SK-MEL-5 (cell line): ENCODE data around the gene SPTBN4. TPM values are rescaled to one million over a fixed set of nuclear protein-coding genes. Genes with fewer than 3 reads are reported as not detected.
"Not testable (repeated sequence)": the region's sequence is repeated elsewhere in the genome, so short reads cannot be mapped to it uniquely, and the experiment has no call there.

Source experiments
- DNase-seq: peaks from one replicate; pipeline ENCODE4 v3.0.0-alpha.2; 2016; ENCODE audit warnings: low read depth, low spot score
- in situ Hi-C: cut with HindIII; loops from 2 replicates; pipeline ENCODE4 v1.10.0; 2016; ENCODE audit warnings: low sequenced_read_pairs, high pct_unique_total_duplicates, low pct_unique_long_range_greater_than_20kb
- total RNA-seq: library from RNA; depleted of rRNA; stranded (reverse); fragments of >200 nt; shearing (Covaris generic); gene quantifications from 2 replicates; pipeline ENCODE4 v1.2.3, GENCODE V29; 2014

SPTBN4 gene
- total RNA-seq, 1 experiment from 2014 or later = 0.53 TPM

DNA sequence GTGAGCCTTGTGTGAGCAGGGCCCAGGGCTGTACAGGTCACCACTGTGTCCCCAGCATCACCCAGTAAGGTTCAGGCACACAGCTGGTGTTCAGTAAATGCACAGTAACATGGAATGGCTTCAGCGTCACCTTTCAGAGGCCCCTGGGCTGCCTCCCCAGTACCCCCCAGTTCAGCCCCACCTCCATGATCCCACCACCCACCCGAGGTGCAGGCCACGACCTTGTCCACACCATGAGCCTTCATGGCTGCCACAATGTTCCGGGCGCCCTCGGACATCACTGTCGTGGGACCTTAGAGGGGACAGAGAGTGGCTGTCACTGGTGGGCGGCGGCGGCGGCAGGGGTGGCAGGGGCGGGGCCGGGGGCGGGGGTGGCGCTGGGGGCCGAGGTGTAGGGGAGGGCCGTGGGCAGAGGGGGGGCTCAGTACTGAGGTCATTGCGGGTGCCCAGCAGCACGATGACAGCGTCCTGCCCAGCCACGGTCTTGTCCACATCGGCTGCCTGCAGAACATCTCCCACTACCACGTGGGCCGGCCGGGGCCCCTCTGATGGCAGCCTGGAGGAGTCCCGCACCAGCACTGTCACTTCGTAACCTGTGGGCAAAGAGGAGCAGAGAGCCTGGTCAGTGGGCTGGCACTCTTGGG lies 8.7 kb upstream of the SPTBN4 start:
- in situ Hi-C loops = no loop called here
- DNase-seq = no peak

GRCh38 chr19:40458597-40458974 lies 8.2 kb upstream of the SPTBN4 start:
- DNase-seq = no peak
- in situ Hi-C loops = no loop called here

DNA sequence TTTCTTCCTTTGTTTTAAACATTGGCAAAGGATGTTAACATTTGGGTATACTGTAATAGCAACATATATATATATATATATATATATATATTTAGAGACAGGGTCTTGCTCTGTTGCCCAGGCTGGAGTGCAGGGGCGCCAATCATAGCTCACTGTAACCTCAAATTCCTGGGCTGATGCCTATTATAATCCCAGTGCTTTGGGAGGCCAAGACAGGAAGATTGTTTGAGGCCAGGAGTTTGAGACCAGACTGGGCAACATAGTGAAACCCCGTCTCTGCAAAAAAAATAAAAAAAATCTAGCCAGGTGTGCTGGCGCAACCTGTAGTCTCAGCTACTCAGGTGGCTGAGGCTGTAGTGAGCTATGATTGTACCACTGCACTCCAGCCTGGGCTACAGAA lies 6.6 kb upstream of the SPTBN4 start:
- in situ Hi-C loops = no loop called here
- no peak for DNase-seq

- no peak for DNase-seq
- in situ Hi-C loops = no loop called here
These were observed 5.1 kb upstream of the SPTBN4 start for GRCh38 chr19:40461669-40462221.

DNA sequence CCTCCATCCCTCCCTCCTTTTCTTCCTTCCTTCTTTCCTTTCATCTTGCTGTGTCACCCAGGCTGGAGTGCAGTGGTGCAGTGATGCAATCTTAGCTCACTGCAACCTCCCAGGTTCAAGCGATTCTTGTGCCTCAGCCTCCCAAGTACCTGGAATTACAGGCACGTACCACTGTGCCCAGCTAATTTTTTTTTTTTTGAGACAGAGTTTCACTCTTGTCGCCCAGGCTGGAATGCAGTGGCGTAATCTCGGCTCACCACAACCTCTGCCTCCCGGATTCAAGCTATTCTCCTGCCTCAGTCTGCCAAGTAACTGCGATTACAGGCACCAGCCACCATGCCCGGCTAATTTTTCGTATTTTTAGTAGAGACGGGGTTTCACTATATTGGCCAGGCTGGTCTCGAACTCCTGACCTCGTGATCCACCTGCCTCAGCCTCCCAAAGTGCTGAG lies 3.2 kb upstream of the SPTBN4 start:
- DNase-seq, in situ Hi-C loops: not testable (repeated sequence)

GRCh38 chr19:40464059-40465024 lies 2.5 kb upstream of the SPTBN4 start:
- in situ Hi-C loops = no loop called here
- DNase-seq = peak; percentile 88

DNA sequence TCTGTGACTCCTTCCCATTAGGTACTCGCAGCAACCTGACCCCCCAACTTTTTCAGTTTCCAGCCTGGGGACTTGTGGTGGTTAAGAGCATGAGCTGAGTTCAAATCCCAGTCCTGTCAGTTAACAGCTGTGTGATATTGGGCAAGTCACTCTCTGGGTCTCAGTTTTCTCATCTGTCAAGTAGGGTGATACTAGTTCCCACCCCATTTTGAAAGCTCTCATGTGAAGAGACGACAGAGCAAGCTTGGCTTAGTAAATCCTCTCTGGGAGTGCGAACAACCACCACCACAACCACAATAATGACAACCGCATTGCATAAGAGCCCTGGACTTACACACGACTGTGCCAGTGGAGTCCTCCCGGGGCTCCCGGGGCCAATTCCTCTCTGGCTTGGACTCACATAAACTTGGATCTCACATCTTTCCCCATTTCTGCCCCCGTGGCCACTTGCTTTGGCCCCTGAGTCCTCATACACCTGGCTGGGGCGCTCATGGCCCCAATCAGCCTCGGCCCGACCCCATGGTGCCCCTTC lies 1.7 kb upstream of the SPTBN4 start:
- peak; percentile 43 for DNase-seq

GRCh38 chr19:40465557-40466218 lies 1.1 kb upstream of the SPTBN4 start, which contains the start of gene BLVRB:
BLVRB (minus strand) TSS chr19:40465745; CDS start chr19:40465688, 57 bp downstream.
- in situ Hi-C loops = no loop called here
- DNase-seq = peak; percentile 98

More for the DNA sequence above, 1.7 kb upstream of the SPTBN4 start:
- in situ Hi-C loops = no loop called here

DNA sequence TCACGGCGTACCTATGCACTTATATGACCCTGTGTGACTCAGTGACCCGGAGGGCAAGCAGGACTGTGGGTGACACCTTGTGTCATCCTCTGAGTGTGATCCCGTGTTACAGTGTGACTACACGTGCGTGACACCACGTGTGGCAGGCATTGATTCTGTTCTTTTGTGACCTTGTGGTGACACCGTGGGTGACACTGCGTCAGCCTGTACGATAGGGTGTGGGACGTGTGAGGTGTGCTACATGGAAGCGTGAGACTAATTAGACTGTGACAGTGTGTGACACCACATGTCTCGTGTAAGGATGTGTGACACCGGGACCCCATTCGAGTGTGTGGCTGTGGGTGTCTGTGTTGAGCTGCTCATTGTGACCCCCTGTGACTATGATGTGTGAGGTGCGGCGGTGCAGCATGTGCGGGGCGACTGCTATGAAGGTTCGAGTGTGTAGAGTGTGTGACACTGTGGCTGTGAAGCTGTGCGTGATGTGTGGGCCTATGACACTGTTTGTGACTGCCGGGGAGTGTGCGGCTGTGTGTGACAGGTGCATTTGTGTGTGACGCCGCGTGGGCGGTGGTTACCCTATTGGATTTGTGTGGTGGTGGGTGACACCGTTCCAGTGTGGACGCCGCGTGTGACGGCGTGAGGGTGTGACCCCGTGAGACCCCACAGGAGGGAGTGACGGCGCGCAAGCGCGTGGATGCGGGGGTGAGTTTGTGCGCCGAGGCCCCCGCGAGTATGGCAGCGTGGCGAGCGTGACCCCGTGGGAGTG lies 399 bp upstream of the SPTBN4 start:
- in situ Hi-C loops = no loop called here

GRCh38 chr19:40469011-40469410 lies 2.2 kb downstream of the SPTBN4 start:
- in situ Hi-C loops = no loop called here
- DNase-seq = no peak

More for the DNA sequence above, 399 bp upstream of the SPTBN4 start:
- DNase-seq = no peak

DNA sequence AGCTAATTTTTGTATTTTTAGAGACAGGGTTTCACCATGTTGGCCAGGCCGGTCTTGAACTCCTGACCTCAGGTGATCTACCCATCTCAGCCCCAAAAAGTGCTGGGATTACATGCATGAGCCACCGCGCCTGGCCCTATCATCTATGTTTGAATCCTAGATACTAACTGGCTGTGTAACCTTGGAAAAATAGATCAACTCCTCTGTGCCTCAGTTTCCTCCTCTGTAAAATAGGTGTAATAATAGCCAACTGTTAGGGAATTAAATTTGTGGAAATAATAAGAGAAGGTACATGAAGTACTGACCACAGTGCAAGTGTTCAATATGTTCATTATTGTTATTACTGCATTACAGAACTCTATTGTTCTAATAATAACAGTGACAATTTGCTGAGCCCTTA lies 4.3 kb downstream of the SPTBN4 start:
- DNase-seq = no peak
- in situ Hi-C loops = no loop called here

DNA sequence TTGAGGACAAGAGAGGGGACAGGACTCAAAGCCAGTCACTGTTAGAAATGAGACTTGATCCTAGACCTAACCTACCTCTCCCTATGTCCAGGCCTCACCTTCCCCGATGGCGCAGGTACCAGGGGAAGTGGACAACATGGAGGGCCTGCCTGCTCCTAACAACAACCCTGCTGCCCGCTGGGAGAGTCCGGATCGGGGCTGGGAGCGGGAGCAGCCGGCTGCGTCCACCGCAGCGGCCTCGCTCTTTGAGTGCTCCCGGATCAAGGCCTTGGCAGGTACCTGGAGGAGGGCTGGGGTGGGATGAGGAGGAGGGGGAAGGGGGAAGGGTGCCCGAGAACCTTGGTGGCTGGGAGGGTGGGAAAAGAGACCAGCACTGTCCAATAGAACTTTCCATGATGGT lies 5.7 kb downstream of the SPTBN4 start:
- DNase-seq = no peak
- in situ Hi-C loops = no loop called here

DNA sequence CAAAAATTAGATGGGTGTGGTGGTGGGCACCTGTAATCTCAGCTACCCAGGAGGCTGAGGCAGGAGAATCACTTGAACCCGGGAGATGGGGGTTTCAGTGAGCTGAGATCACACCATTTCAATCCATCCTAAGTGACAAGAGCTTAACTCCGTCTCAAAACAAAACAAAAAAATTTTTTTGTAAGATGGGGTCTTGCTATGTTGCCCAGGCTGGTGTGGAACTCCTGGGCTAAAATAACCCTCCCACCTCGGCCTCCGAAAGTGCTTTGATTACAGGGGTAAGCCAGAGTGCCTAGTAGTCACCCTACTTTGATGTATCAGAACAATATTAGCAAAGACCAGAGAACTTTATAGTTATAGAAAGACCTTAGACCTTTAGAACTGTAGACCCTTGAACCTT lies 7.9 kb downstream of the SPTBN4 start:
- no peak for DNase-seq
- in situ Hi-C loops = no loop called here

GRCh38 chr19:40475878-40476644 lies 9.3 kb downstream of the SPTBN4 start:
- in situ Hi-C loops, DNase-seq: not testable (repeated sequence)

DNA sequence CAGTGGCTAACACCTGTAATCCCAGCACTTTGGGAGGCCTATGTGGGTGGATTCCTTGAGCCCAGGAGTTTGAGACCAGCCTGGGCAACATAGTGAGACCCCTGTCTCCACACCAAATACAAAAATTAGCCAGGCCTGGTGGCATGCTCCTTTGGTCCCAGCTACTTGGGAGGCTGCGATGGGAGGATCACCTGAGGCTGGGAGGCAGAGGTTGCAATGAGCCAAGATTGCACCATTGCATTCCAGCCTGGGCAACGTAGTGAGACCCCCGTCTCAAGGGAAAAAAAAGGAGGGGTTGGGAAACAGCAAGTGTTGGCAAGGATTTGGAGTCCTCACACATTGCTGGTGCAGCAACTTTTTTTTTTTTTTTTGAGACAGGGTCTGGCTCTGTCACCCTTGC lies 19.2 kb downstream of the SPTBN4 start:
- DNase-seq = no peak
- in situ Hi-C loops = no loop called here

- in situ Hi-C loops = no loop called here
- DNase-seq = no peak
These were observed 23.1 kb downstream of the SPTBN4 start for GRCh38 chr19:40489882-40490230.
